Caco-2 (cell line): ENCODE measurements around the gene SNRPD1. TPM values are rescaled to one million over a fixed set of nuclear protein-coding genes. Genes with fewer than 3 reads are reported as not detected.

Experiments
- BruUV-seq: library from RNA; stranded (reverse); fragments of 400-500 nt; replicated peaks from 2 replicates; lab custom pipeline; 2021; lab: Mats Ljungman, UMichigan
- CTCF ChIA-PET: fragments of 300-600 bp; sonication (Branson Sonifier 250); formaldehyde crosslinking; loops from one replicate; lab custom pipeline; 2022; ENCODE audit warnings: antibody characterized with exemption; lab: Charles Lee
- POLR2A ChIA-PET: fragments of 300-600 bp; sonication (Branson Sonifier 250); formaldehyde crosslinking; loops from one replicate; lab custom pipeline; 2022; ENCODE audit warnings: antibody characterized with exemption; lab: Charles Lee
- DNase-seq, 2 experiments: peaks; one replicate each; pipeline versions ENCODE4 v3.0.0 to v3.0.0-alpha.2; 2020 to 2022
- H3K27me3 ChIP-seq: replicated peaks from 2 replicates; pipeline ENCODE4 v1.6.0; 2011; ENCODE audit warnings: low read length; ENCODE audit not compliant: control insufficient read depth, insufficient read depth
- H3K36me3 ChIP-seq: 2 replicates; pipeline ENCODE4 v1.5.1; 2011; ENCODE audit warnings: low read length; ENCODE audit not compliant: control insufficient read depth, insufficient read depth
- H3K4me1 ChIP-seq: fragments of 250-450 bp; sonication (Bioruptor Pico); 2 replicates; pipeline ENCODE4 v1.5.1; 2020; ENCODE audit warnings: mild to moderate bottlenecking
- H3K4me3 ChIP-seq: 2 replicates; pipeline ENCODE4 v1.5.1; 2011; ENCODE audit warnings: low read depth, mild to moderate bottlenecking, control low read depth, low read length
- H3K9me3 ChIP-seq: fragments of 250-450 bp; sonication (Bioruptor Pico); 2 replicates; pipeline ENCODE4 v1.5.1; 2020; ENCODE audit warnings: mild to moderate bottlenecking, moderate library complexity
- H3K27ac Mint-ChIP-seq: one replicate; pipeline ENCODE4 v1.8.0; 2022; ENCODE audit warnings: mixed read lengths; ENCODE audit not compliant: unreplicated experiment
- H3K27me3 Mint-ChIP-seq: one replicate; pipeline ENCODE4 v1.8.0; 2022; ENCODE audit warnings: mixed read lengths; ENCODE audit not compliant: insufficient read depth, unreplicated experiment
- H3K36me3 Mint-ChIP-seq: one replicate; pipeline ENCODE4 v1.8.0; 2022; ENCODE audit warnings: mild to moderate bottlenecking, mixed read lengths; ENCODE audit not compliant: insufficient read depth, unreplicated experiment
- H3K4me1 Mint-ChIP-seq: one replicate; pipeline ENCODE4 v1.8.0; 2022; ENCODE audit warnings: low read depth, mixed read lengths; ENCODE audit not compliant: unreplicated experiment
- H3K4me3 Mint-ChIP-seq: one replicate; pipeline ENCODE4 v1.8.0; 2022; ENCODE audit warnings: mild to moderate bottlenecking, moderate library complexity, mixed read lengths; ENCODE audit not compliant: unreplicated experiment
- H3K9me3 Mint-ChIP-seq: one replicate; pipeline ENCODE4 v1.8.0; 2022; ENCODE audit warnings: mixed read lengths; ENCODE audit not compliant: unreplicated experiment
- CTCF ChIP-seq, 2 experiments: fragments of 200-600 bp in 1 of 2; IDR thresholded peaks; 1 replicate in 1 of 2; 2 replicates in 1 of 2; pipeline versions ENCODE4 v1.5.1 to v1.8.0; 2011 to 2022; ENCODE audit warnings: antibody characterized with exemption in 1 of 2, control low read depth in 1 of 2, inconsistent platforms in 1 of 2, low read depth in 1 of 2, low read length in 1 of 2, mild to moderate bottlenecking in 1 of 2, moderate library complexity in 1 of 2; ENCODE audit not compliant: insufficient read depth in 1 of 2, severe bottlenecking in 1 of 2, unreplicated experiment in 1 of 2
- intact Hi-C: fragments of 100-400 bp; cut with micrococcal nuclease; formaldehyde crosslinking; loops from one replicate; pipeline ENCODE4 v1.10.0; 2022; ENCODE audit not compliant: unreplicated experiment
- total RNA-seq: library from RNA; stranded (reverse); gene quantifications from 2 replicates; pipeline ENCODE4 v1.2.3, GENCODE V29; 2022

The SNRPD1 gene
- total RNA-seq, 1 experiment from 2014 or later, result 134 TPM

DNA sequence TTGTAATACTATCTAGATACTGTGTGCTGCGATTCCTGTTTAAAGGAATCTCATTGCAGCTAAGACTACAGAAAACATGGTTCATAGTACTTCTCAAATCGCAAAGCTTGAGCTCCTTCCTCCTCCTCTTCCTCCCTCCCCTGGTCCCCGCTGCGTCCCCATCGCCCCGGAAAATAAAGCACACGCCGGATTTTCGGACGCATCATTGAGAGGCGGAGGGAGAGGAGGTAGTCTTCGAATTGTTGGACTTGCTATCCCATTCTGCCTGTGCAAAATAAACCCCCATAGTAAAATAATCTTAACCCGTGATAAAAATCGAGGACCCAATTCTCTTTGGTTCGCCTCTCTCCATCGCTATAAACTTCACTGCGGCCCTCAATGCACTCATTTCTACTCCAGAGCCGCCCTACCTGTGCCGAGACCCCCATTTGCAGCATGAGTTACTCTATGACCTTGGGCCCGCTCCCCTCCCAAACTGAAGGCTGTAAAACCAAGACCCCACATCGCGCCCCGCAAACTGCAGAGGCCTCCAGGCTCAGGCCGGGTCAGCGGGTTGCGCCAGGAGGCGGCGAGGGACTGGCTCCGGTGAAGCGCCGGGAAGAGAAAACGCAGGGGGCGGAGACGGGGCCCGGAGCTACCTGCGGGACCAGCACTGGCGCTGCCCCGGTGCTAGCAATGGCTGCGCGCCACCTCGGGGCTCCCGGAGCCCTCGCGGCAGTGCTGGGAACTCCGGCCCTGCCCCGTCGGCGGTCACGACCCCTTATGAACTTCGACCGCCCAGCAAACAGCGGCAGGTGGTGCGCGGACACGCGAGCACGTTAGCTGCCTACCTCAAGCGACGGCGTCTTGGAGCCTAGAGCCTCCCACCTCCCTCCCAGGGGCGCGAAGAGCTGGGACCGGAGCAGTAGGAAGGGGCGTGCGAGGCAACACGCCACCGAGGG, 12.3 kb upstream of the SNRPD1 start:
- peak overlapping the region; percentile 99 for H3K27ac Mint-ChIP-seq
- H3K27me3 Mint-ChIP-seq, result no peaks in the 10 kb centered on the region
- H3K4me1 ChIP-seq, result peaks cover 4% of the 10 kb centered on the region; the same call in 1 of the 2 replicates
- BruUV-seq, result TSS peak; percentile 43
- H3K36me3 Mint-ChIP-seq, result peaks cover 19% of the 10 kb centered on the region
- no peaks in the 10 kb centered on the region for H3K27me3 ChIP-seq
- H3K4me3 ChIP-seq, result peak overlapping the region; percentile 72
- peak overlapping the region; percentile 96 for H3K4me3 Mint-ChIP-seq
- H3K9me3 Mint-ChIP-seq, result no peaks in the 10 kb centered on the region
- H3K36me3 ChIP-seq, result no peaks in the 10 kb centered on the region
- H3K4me1 Mint-ChIP-seq, result peaks cover 6% of the 10 kb centered on the region
- no peaks in the 10 kb centered on the region for H3K9me3 ChIP-seq
- CTCF ChIA-PET, result interaction anchor here (0.5 to 2.4 kb wide), 15 partner anchors 10 to 866 kb away, joined by 3 to 32 read pairs (median 4); partner anchors contain the start of genes MIB1, ROCK1 and SNRPD1
- no peak for TF ChIP-seq CTCF (IDR thresholded peaks at IDR 0.05; ENCODE audit: insufficient read depth in 1 of 2, low read depth in 1 of 2, low read length in 1 of 2, severe bottlenecking in 1 of 2, unreplicated experiment in 1 of 2)
- peak; percentile 80 to 85 for DNase-seq
- POLR2A ChIA-PET, result interaction anchor here (0.6 to 1.5 kb wide), 10 partner anchors 9 to 1904 kb away, joined by 3 to 15 read pairs (median 4); partner anchors contain the start of gene MIB1
- intact Hi-C loops, result loop anchor here (1.0 to 10.0 kb wide), 8 partner anchors 12 to 489 kb away; partner anchors contain the start of genes GREB1L, MIB1, ROCK1 and SNRPD1

DNA sequence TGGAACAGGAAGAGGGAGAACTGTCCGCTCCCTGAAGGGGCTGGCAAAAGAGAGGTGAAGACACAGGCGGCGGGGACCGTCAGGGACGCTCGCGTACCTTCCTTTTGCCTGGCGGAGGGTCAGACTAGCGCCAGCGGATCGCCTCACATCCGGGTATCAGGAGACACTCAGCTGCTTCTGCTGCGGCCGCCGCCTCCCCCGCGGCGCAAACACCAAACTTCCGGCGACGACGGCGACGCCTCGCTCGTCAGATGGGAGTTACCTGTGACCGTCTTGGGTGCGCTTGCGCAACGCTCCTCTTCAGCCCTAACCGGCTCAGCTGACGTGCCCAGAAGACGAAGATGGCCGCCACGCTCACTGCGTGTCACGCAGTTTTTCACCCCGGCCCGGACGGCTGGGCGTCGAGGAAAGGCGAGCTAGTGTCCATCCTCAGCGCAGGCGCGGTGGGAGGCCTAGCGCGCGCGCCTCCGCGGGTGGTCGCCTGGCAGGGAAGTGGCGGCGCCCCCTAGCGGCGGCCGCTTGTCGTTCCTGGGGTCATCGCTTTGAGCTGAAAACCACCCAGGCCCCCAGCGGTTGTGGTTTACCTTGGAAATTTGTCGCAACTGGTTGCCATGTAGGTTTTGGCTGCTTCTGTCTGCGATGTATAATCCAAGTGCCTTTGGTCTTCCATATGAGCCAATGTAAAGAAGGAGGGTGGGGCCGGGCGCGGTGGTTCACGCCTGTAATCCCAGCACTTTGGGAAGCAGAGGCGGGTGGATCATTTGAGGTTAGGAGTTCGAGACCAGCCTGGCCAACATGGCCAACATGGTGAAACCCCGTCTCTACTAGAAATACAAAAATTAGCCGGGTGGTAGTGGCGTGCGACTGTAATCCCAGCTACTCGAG, 11.3 kb upstream of the SNRPD1 start, which contains the start of gene ESCO1:
TSS of gene ESCO1 (minus strand) at position 179 of the 885 bp plus-strand sequence. CDS start 25,861 bp downstream, outside the sequence.
- Histone ChIP-seq H3K4me1 (peaks cover 4% of the 10 kb centered on the region; the same call in 1 of the 2 replicates), H3K27me3 (no peaks in the 10 kb centered on the region), H3K9me3 (no peaks in the 10 kb centered on the region), H3K4me3 (peak within 1 kb of the TSS; percentile 72), H3K36me3 (no peaks in the 10 kb centered on the region)
- ChIA-PET POLR2A (interaction anchor here (0.5 to 1.5 kb wide), 14 partner anchors 8 to 1903 kb away, joined by 3 to 15 read pairs (median 4); partner anchors contain the start of gene MIB1), CTCF (interaction anchor here (0.5 to 2.4 kb wide), 27 partner anchors 9 to 1559 kb away, joined by 3 to 32 read pairs (median 3); partner anchors contain the start of genes MIB1, ROCK1 and SNRPD1)
- intact Hi-C loops, result loop anchor here (1.0 to 10.0 kb wide), 7 partner anchors 12 to 489 kb away; partner anchors contain the start of genes GREB1L, MIB1, ROCK1 and SNRPD1
- no TSS peak for BruUV-seq
- peak; percentile 98 to 99 for DNase-seq
- Mint-ChIP-seq H3K27ac (peak within 1 kb of the TSS; percentile 99), H3K27me3 (no peaks in the 10 kb centered on the region), H3K36me3 (peaks cover 19% of the 10 kb centered on the region), H3K9me3 (no peaks in the 10 kb centered on the region), H3K4me1 (peaks cover 6% of the 10 kb centered on the region), H3K4me3 (peak within 1 kb of the TSS; percentile 96)
- peak; percentile 85 to 93 for TF ChIP-seq CTCF (IDR thresholded peaks at IDR 0.05; ENCODE audit: insufficient read depth in 1 of 2, low read depth in 1 of 2, low read length in 1 of 2, severe bottlenecking in 1 of 2, unreplicated experiment in 1 of 2)
